ENCODE measurements around the gene NPTX1. TPM values are rescaled to one million over a fixed set of nuclear protein-coding genes. Genes with fewer than 3 reads are reported as not detected.

The NPTX1 gene
- total and polyA plus RNA-seq, 2 of the 13 experiments (the other 11 are each of a cell fraction or from before 2014, with no cell fraction given): 0.01 TPM; not detected in 1

GRCh38 chr17:80426671-80427326 lies 49.6 kb downstream of the NPTX1 start (continued):
- TF ChIP-seq ZBTB49 (CRISPR knock-in tag; IDR thresholded peaks at IDR 0.05; ENCODE audit: borderline replicate concordance) (0 out of 2 replicates have a peak, but pooled peaks have one; percentile 4), SMARCE1 (IDR thresholded peaks at IDR 0.05; ENCODE audit: borderline replicate concordance) (no peak), ZNF614 (CRISPR knock-in tag; IDR thresholded peaks at IDR 0.05; ENCODE audit: borderline replicate concordance) (peak; percentile 55; the same call in 1 of the 2 replicates), MXD3 (CRISPR knock-in tag; IDR thresholded peaks at IDR 0.05) (0 out of 2 replicates have a peak, but pooled peaks have one; percentile 23), BRD4 (CRISPR knock-in tag; IDR thresholded peaks at IDR 0.05) (no peak), ZNF205 (CRISPR knock-in tag; IDR thresholded peaks at IDR 0.05) (no peak), SMAD1 (CRISPR knock-in tag; IDR thresholded peaks at IDR 0.05; ENCODE audit: borderline replicate concordance, low read depth) (0 out of 2 replicates have a peak, but pooled peaks have one; percentile 56), MIER2 (CRISPR knock-in tag; IDR thresholded peaks at IDR 0.05) (peak; percentile 72; the same call in 1 of the 2 replicates), DZIP1 (CRISPR knock-in tag; IDR thresholded peaks at IDR 0.05) (0 out of 2 replicates have a peak, but pooled peaks have one; percentile 47), SRSF4 (IDR thresholded peaks at IDR 0.05; ENCODE audit: low read depth, low read length, poor library complexity, severe bottlenecking) (no peak), TFDP2 (CRISPR knock-in tag; IDR thresholded peaks at IDR 0.05) (peak; percentile 44; the same call in 1 of the 2 replicates), BHLHE40 (IDR thresholded peaks at IDR 0.05; ENCODE audit: low read length) (peak; percentile 49; the same call in 1 of the 2 replicates), IRF9 (CRISPR knock-in tag; IDR thresholded peaks at IDR 0.05; ENCODE audit: borderline replicate concordance) (0 out of 2 replicates have a peak, but pooled peaks have one; percentile 38), REXO4 (CRISPR knock-in tag; IDR thresholded peaks at IDR 0.05; ENCODE audit: borderline replicate concordance) (no peak), ZNF619 (CRISPR knock-in tag; IDR thresholded peaks at IDR 0.05) (peak; percentile 92)
- TF ChIP-seq, protein P1, sequence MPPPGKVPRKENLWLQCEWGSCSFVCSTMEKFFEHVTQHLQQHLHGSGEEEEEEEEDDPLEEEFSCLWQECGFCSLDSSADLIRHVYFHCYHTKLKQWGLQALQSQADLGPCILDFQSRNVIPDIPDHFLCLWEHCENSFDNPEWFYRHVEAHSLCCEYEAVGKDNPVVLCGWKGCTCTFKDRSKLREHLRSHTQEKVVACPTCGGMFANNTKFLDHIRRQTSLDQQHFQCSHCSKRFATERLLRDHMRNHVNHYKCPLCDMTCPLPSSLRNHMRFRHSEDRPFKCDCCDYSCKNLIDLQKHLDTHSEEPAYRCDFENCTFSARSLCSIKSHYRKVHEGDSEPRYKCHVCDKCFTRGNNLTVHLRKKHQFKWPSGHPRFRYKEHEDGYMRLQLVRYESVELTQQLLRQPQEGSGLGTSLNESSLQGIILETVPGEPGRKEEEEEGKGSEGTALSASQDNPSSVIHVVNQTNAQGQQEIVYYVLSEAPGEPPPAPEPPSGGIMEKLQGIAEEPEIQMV (CRISPR knock-in tag; IDR thresholded peaks at IDR 0.05; ENCODE audit: low read depth): 0 out of 2 replicates have a peak, but pooled peaks have one; percentile 48
- TF ChIP-seq, protein P2, sequence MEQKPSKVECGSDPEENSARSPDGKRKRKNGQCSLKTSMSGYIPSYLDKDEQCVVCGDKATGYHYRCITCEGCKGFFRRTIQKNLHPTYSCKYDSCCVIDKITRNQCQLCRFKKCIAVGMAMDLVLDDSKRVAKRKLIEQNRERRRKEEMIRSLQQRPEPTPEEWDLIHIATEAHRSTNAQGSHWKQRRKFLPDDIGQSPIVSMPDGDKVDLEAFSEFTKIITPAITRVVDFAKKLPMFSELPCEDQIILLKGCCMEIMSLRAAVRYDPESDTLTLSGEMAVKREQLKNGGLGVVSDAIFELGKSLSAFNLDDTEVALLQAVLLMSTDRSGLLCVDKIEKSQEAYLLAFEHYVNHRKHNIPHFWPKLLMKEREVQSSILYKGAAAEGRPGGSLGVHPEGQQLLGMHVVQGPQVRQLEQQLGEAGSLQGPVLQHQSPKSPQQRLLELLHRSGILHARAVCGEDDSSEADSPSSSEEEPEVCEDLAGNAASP (CRISPR knock-in tag; IDR thresholded peaks at IDR 0.05; ENCODE audit: borderline replicate concordance): peak; percentile 49; the same call in 1 of the 2 replicates
